ENCODE measurements around the gene BICD2.
"Not testable (repeated sequence)": the region's sequence is repeated elsewhere in the genome, so short reads cannot be mapped to it uniquely, and the experiment has no call there.

DNA sequence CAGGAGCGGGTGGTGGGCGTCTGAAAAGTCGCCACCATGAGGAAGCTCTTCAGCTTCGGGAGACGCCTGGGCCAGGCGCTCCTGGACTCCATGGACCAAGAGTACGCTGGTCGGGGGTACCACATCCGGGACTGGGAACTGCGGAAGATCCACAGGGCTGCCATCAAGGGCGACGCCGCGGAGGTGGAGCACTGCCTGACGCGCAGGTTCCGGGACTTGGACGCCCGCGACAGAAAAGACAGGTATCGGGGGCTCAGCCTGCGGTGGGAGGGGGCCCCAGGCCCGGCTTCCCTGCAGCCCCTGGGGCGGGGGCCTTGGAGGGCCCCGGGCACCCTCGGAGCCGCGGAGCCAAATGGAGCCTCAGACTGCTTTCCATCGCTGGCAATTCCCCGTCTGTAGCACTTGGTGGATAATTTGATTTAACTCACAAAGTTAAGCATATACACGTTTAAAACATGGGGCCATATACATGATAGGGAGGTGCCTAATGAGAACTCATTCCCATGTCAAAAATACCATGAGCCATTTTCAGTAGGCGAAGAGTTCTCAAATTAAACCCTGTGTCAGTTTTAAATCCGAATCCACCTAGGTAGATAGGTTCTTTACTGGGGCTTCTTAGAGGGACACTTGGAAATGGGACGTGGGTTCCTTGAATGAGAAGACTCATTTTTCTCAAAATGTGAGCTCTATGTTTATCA is 45.1 kb upstream of the BICD2 start:
- TF ChIP-seq, protein P1, sequence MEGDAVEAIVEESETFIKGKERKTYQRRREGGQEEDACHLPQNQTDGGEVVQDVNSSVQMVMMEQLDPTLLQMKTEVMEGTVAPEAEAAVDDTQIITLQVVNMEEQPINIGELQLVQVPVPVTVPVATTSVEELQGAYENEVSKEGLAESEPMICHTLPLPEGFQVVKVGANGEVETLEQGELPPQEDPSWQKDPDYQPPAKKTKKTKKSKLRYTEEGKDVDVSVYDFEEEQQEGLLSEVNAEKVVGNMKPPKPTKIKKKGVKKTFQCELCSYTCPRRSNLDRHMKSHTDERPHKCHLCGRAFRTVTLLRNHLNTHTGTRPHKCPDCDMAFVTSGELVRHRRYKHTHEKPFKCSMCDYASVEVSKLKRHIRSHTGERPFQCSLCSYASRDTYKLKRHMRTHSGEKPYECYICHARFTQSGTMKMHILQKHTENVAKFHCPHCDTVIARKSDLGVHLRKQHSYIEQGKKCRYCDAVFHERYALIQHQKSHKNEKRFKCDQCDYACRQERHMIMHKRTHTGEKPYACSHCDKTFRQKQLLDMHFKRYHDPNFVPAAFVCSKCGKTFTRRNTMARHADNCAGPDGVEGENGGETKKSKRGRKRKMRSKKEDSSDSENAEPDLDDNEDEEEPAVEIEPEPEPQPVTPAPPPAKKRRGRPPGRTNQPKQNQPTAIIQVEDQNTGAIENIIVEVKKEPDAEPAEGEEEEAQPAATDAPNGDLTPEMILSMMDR (IDR thresholded peaks at IDR 0.05), result not testable (repeated sequence)
- TF ChIP-seq POLR2A (IDR thresholded peaks at IDR 0.05), result not testable (repeated sequence)

Data from tibial nerve (tissue), 3 donors.